ENCODE results near the gene TAS2R4.
"Not testable (repeated sequence)": the region's sequence is repeated elsewhere in the genome, so short reads cannot be mapped to it uniquely, and the experiment has no call there.

TAS2R4 gene

GRCh38 chr7:141776374-141776773, at the start of gene TAS2R4:
Gene TAS2R4, plus strand, starts transcription at chr7:141776674. Its CDS starts 1,815 bp downstream, at chr7:141778489.
- no peak for DNase-seq

GRCh38 chr7:141729020-141729419, 47.5 kb upstream of the TAS2R4 start:
- DNase-seq = no peak

- DNase-seq = no peak
Measured at GRCh38 chr7:141731476-141732149, 44.9 kb upstream of the TAS2R4 start.

- DNase-seq = peak; percentile 24
Measured at GRCh38 chr7:141737118-141737835, 39.2 kb upstream of the TAS2R4 start.

GRCh38 chr7:141737836-141738591, 38.5 kb upstream of the TAS2R4 start, which contains the start of gene SSBP1:
Gene SSBP1, plus strand, starts transcription at chr7:141738358. Its CDS starts 809 bp downstream, at chr7:141739167.
- peak; percentile 94 for DNase-seq

- no peak for DNase-seq
Measured at GRCh38 chr7:141738592-141739013, 37.9 kb upstream of the TAS2R4 start.

- DNase-seq = no peak
Measured at GRCh38 chr7:141739250-141739649, 37.2 kb upstream of the TAS2R4 start.

- DNase-seq = no peak
Measured at GRCh38 chr7:141742229-141742628, 34.2 kb upstream of the TAS2R4 start.

GRCh38 chr7:141744131-141744530, 32.3 kb upstream of the TAS2R4 start:
- DNase-seq = no peak

- no peak for DNase-seq
Measured at GRCh38 chr7:141748396-141748795, 28.1 kb upstream of the TAS2R4 start.

- not testable (repeated sequence) for DNase-seq
Measured at GRCh38 chr7:141751904-141752303, 24.6 kb upstream of the TAS2R4 start.

- no peak for DNase-seq
Measured at GRCh38 chr7:141752634-141753033, 23.8 kb upstream of the TAS2R4 start.

- DNase-seq = peak; percentile 13
Measured at GRCh38 chr7:141754939-141755338, 21.5 kb upstream of the TAS2R4 start.

- DNase-seq = no peak
Measured at GRCh38 chr7:141763797-141764196, 12.7 kb upstream of the TAS2R4 start, which contains the start of gene TAS2R3. Gene TAS2R3, plus strand, starts transcription at chr7:141764097. Its CDS starts 62 bp downstream, at chr7:141764159.

- not testable (repeated sequence) for DNase-seq
Measured at GRCh38 chr7:141770083-141770583, 6.3 kb upstream of the TAS2R4 start.

GRCh38 chr7:141785706-141786552, 9.5 kb downstream of the TAS2R4 start:
- peak; percentile 47 for DNase-seq

- DNase-seq = no peak
Measured at GRCh38 chr7:141788296-141788695, 11.8 kb downstream of the TAS2R4 start.

- no peak for DNase-seq
Measured at GRCh38 chr7:141789917-141790316, 13.4 kb downstream of the TAS2R4 start, which contains the start of gene TAS2R5. Gene TAS2R5, plus strand, starts transcription at chr7:141790217. Its CDS starts 145 bp downstream, at chr7:141790362.

GRCh38 chr7:141792526-141792925, 16.1 kb downstream of the TAS2R4 start:
- DNase-seq = no peak

- no peak for DNase-seq
Measured at GRCh38 chr7:141820067-141820466, 43.6 kb downstream of the TAS2R4 start.

GRCh38 chr7:141822432-141822831, 46.0 kb downstream of the TAS2R4 start:
- DNase-seq = not testable (repeated sequence)

All from CD4-positive, alpha-beta T cell treated with Interleukin-12 subunit alpha and Interleukin-12 subunit beta, for 1 hour (primary cell).